Jurkat, Clone E6-1 (cell line): ENCODE data around the gene KRTAP5-5.
"Not testable (repeated sequence)": the region's sequence is repeated elsewhere in the genome, so short reads cannot be mapped to it uniquely, and the experiment has no call there.

Experiments used
- DNase-seq: peaks from one replicate; pipeline ENCODE4 v3.0.0-alpha.2; 2011; ENCODE audit warnings: low read depth, low spot score
- H3K4me3 ChIP-seq: 2 replicates; pipeline ENCODE4 v1.5.1; 2011; ENCODE audit warnings: mild to moderate bottlenecking, low read length, control low read depth, moderate library complexity

KRTAP5-5 gene

DNA sequence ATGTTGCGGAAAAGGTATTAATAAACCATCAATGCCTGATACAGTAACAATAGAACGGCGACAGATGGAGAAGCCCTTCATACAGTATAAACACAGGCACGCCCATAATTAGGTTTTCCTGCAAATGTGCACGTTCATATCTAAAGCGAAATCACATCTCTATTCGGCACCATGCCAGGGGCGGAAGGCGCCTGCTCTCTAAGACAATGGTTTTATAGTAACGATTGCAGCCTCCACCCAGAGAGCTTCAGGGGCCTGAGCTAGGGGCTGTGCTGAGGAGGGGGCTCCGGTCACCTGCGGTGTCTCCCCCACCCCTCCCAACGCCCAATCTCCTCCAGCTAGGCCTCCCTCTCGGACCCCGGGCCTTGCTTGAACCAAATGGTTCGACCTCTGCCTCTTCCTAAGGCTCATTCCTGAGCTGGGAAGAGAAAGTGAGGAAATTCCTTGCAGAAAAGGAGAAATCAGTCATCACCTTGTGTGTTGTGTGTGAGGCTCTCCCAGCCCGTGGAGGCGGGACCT, 9.6 kb downstream of the KRTAP5-5 start:
- H3K4me3 ChIP-seq: no peak overlapping the region

DNA sequence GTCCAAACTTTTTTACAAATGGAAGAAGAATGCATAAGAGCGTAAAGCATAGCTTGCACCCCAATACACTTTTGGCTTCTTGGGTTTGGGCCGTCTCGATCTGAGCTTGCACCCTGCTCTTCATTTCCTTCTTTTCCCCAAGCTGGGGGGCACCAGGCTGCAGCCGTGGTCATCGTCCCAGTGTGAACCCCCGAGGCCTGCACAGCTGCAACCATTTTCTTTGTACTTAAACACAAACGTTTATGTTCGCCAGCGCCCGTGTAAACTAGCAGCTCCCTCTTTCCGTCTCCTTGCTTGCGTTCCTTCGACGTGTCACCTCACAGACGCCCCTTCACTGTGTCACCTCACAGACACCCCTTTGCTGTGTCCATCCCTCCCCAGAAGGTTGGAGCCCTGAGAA, 10.1 kb downstream of the KRTAP5-5 start:
- DNase-seq: no peak
- H3K4me3 ChIP-seq: no peak overlapping the region

More for the DNA sequence above, 9.6 kb downstream of the KRTAP5-5 start:
- DNase-seq: no peak

- DNase-seq: no peak
These were observed 10.7 kb downstream of the KRTAP5-5 start for GRCh38 chr11:1640076-1640946.

DNA sequence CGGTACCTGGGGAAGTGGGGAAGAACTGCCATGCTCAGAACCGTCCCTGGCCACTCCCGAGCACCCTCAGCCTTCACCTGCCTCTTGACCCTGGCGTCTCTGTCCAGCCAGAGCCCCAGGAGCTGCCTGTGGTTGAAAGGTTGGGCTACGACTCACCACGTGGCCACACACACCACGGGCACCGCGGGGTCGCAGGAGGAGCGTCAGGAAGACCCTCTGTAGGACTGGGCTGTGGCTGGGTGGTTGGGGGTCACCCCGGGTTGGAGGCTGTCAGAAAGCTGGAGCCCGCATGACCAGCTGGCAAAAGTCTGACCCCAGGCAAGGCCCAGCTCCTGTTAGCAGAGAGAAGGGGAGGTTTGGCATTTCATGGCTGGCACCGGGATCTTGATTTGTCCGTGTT, 11.5 kb downstream of the KRTAP5-5 start:
- DNase-seq: no peak
- no peak overlapping the region for H3K4me3 ChIP-seq

More at GRCh38 chr11:1640076-1640946, 10.7 kb downstream of the KRTAP5-5 start:
- no peak overlapping the region for H3K4me3 ChIP-seq

GRCh38 chr11:1642288-1643145, 12.9 kb downstream of the KRTAP5-5 start:
- DNase-seq: no peak
- H3K4me3 ChIP-seq: no peak overlapping the region

DNA sequence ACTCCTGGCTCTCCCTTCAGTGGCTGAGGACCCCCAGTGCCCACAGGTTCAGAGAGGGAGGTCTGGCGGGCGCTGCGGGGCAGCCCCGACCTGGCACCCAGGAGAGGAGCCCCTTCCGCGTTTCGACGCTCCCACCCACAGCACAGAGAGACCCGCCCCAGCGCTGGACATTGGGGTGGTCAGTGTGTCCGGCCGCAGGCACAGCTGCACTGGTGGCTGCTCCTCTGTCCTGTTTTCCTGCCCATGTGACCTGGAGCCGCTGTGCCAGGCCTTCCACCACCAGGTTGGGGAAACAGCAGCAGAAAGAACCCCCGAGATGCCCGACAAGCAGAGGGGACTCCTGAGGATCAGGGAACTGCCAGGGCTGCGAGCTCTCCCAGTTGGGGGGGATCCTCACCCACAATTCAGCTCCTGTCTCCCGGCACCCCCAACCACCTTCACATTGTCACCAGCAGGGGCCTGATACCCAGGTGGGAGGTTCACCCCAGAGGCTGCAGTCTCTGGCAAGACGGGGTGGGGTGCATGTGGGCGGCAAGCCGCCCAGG, 13.6 kb downstream of the KRTAP5-5 start:
- DNase-seq: no peak
- no peak overlapping the region for H3K4me3 ChIP-seq

- no peak overlapping the region for H3K4me3 ChIP-seq
- DNase-seq: no peak
These were observed 15.2 kb downstream of the KRTAP5-5 start for GRCh38 chr11:1644601-1645356.

GRCh38 chr11:1645357-1645821, 15.8 kb downstream of the KRTAP5-5 start:
- no peak for DNase-seq
- no peak overlapping the region for H3K4me3 ChIP-seq

DNA sequence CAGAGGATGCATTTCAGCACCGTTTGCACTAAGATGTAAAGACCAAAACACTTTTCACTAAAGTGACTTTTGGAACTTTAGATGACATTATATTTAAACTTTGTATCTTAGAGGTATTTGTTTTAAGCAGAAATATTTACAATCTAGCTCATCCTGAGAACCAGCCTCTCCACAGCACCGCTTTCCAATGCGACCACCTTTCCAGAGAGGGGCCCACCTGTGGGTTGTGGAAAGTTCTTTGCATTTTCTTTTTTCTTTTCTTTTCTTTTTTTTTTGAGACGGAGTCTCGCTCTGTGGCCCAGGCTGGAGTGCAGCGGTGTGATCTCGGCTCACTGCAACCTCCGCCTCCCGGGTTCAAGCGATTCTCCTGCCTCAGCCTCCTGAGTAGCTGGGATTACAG, 17.0 kb downstream of the KRTAP5-5 start:
- DNase-seq, H3K4me3 ChIP-seq: not testable (repeated sequence)

GRCh38 chr11:1647901-1648652, 18.5 kb downstream of the KRTAP5-5 start:
- no peak for DNase-seq
- H3K4me3 ChIP-seq: no peak overlapping the region

GRCh38 chr11:1648653-1649420, 19.3 kb downstream of the KRTAP5-5 start:
- DNase-seq: no peak

GRCh38 chr11:1650034-1650917, 20.7 kb downstream of the KRTAP5-5 start:
- no peak for DNase-seq
- no peak overlapping the region for H3K4me3 ChIP-seq

More at GRCh38 chr11:1648653-1649420, 19.3 kb downstream of the KRTAP5-5 start:
- H3K4me3 ChIP-seq: no peak overlapping the region

DNA sequence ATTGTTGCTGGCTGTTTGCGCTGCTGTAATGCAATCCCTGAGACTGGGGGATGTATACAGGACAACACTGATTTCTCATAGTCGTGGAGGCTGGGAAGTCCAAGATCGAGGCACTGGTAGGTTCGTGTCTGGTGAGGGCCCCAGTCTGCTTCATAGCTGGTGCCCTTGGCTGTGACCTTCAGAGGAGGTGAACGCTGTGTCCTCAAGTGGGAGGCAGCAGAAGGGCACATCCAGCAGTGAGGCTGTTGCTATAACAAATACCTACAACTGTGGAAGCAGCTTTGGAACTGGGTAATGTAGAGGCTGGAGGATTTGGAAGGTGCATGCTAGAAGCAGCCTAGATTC, 21.3 kb downstream of the KRTAP5-5 start:
- no peak for DNase-seq
- H3K4me3 ChIP-seq: no peak overlapping the region

- no peak for DNase-seq
- H3K4me3 ChIP-seq: no peak overlapping the region
These were observed 21.9 kb downstream of the KRTAP5-5 start for GRCh38 chr11:1651411-1651980.

DNA sequence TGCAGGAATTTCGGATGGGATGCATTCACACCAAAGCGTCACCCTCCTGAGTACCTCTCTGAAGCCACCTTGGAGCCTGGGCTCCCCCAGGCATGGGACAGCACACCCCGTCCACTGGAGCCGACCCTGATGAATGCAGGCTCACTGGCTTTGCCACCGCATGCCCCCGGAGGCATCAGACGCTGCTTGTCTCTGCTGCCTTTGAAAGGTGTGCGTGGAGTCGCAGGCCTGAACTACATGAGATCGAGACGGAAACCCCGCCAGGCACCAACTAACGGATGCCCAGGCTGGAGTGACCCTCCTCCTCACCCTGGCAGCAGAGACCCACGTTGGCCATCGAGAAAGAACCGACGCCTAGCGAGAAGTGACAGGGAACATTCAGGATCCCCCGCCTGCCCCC, 22.5 kb downstream of the KRTAP5-5 start:
- no peak overlapping the region for H3K4me3 ChIP-seq
- DNase-seq: no peak

DNA sequence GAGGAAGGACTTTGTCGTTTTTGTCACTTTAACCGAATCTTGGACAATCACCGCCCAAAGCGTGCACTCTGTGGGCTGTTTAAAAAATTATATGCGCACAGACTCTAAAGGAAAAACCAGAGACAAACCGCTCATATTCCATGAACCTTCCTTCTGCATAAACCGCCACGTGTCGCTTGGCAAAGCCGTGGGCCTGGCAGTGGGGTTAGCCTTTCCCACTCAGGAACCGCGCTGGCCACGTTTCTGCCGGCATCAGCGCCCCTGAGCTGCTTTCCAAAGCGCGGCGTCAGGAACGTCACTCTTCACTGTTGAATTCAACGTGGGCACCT, 22.8 kb downstream of the KRTAP5-5 start:
- DNase-seq: no peak
- no peak overlapping the region for H3K4me3 ChIP-seq
